Endothelial cell of umbilical vein (primary cell): ENCODE measurements around the gene IGFL1.

Source experiments
- EZH2 ChIP-seq: IDR thresholded peaks from 2 replicates; pipeline ENCODE4 v1.6.1; 2012; ENCODE audit warnings: borderline replicate concordance, low read depth, mild to moderate bottlenecking, moderate library complexity, low read length, inconsistent platforms; ENCODE audit not compliant: severe bottlenecking
- JUN ChIP-seq: IDR thresholded peaks from 2 replicates; pipeline ENCODE4 v1.6.1; 2011; ENCODE audit warnings: borderline replicate concordance, low read depth; ENCODE audit not compliant: insufficient read length, insufficient read depth
- POLR2A ChIP-seq: IDR thresholded peaks from 2 replicates; pipeline ENCODE4 v1.6.1; 2012; ENCODE audit warnings: low read depth, mild to moderate bottlenecking, control low read depth, low read length
- POLR2AphosphoS5 ChIP-seq: IDR thresholded peaks from 2 replicates; pipeline ENCODE4 v1.6.1; 2012; ENCODE audit warnings: low read depth, mild to moderate bottlenecking, control low read depth, low read length, moderate library complexity; ENCODE audit not compliant: insufficient read depth
- TF ChIP-seq, protein P1 (sequence below): IDR thresholded peaks from 2 replicates; pipeline ENCODE4 v1.6.1; 2011; ENCODE audit not compliant: insufficient read depth, insufficient read length
- TF ChIP-seq, protein P2 (sequence below), 2 donors: IDR thresholded peaks; 1 replicate in 1 of 2; 2 replicates in 1 of 2; pipeline ENCODE4 v1.5.1; 2011; ENCODE audit warnings: low read length in 2 of 2, mild to moderate bottlenecking in 2 of 2, moderate library complexity in 2 of 2, control low read depth in 1 of 2, inconsistent platforms in 1 of 2, low read depth in 1 of 2; ENCODE audit not compliant: insufficient read depth in 1 of 2; ENCODE audit errors: extremely low read depth in 1 of 2

DNA sequence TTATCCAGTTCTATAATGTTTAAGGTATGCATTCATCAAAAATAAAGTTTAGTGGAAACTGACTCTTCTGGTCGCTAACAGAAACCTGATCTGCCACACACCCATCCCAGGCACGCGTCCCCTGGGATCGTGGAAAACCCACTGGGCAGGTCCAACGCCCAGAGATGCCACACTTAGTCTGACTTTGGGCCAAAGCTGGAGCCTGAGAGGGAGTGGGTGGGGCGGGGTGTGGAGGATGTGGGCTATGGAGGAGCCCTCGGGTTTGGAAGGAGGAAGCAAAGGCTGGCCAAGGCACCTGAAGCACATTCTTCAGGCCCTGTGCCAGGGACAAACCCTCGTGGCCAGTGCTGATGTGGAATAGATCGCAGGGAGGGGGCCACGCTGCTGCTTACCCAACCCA, 2.5 kb downstream of the IGFL1 start:
- TF ChIP-seq POLR2AphosphoS5 (no peak), EZH2 (no peak), POLR2A (no peak), JUN (no peak)
- TF ChIP-seq, protein P1, sequence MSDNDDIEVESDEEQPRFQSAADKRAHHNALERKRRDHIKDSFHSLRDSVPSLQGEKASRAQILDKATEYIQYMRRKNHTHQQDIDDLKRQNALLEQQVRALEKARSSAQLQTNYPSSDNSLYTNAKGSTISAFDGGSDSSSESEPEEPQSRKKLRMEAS, result no peak
- TF ChIP-seq, protein P2, sequence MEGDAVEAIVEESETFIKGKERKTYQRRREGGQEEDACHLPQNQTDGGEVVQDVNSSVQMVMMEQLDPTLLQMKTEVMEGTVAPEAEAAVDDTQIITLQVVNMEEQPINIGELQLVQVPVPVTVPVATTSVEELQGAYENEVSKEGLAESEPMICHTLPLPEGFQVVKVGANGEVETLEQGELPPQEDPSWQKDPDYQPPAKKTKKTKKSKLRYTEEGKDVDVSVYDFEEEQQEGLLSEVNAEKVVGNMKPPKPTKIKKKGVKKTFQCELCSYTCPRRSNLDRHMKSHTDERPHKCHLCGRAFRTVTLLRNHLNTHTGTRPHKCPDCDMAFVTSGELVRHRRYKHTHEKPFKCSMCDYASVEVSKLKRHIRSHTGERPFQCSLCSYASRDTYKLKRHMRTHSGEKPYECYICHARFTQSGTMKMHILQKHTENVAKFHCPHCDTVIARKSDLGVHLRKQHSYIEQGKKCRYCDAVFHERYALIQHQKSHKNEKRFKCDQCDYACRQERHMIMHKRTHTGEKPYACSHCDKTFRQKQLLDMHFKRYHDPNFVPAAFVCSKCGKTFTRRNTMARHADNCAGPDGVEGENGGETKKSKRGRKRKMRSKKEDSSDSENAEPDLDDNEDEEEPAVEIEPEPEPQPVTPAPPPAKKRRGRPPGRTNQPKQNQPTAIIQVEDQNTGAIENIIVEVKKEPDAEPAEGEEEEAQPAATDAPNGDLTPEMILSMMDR (IDR thresholded peaks at IDR 0.05; ENCODE audit: extremely low read depth in 1 of 2, insufficient read depth in 1 of 2, low read depth in 1 of 2, low read length in 2 of 2), result no peak
